Astrocyte (in vitro differentiated cells and primary cell): Measurements from ENCODE around the gene FBXL13. TPM values are rescaled to one million over a fixed set of nuclear protein-coding genes. Genes with fewer than 3 reads are reported as not detected.
"Not testable (repeated sequence)": the region's sequence is repeated elsewhere in the genome, so short reads cannot be mapped to it uniquely, and the experiment has no call there.

Source experiments
- DNase-seq: peaks from one replicate; pipeline ENCODE4 v3.0.0-alpha.2; 2010; ENCODE audit warnings: low read depth
- FAIRE-seq: peaks from 2 replicates; lab custom pipeline; 2011; peaks lifted over from hg19 to GRCh38; lab: Jason Lieb, UNC
- H2AFZ ChIP-seq: 2 replicates; pipeline ENCODE4 v1.6.0; 2012; ENCODE audit warnings: low read depth, low read length, inconsistent platforms
- H3K27ac ChIP-seq: 2 replicates; pipeline ENCODE4 v1.5.1; 2011; ENCODE audit warnings: low read depth, low read length, inconsistent platforms
- H3K27me3 ChIP-seq: 2 replicates; pipeline ENCODE4 v1.6.0; 2011; ENCODE audit warnings: low read length, inconsistent platforms; ENCODE audit not compliant: insufficient read depth
- H3K36me3 ChIP-seq: 2 replicates; pipeline ENCODE4 v1.5.1; 2011; ENCODE audit warnings: low read length, inconsistent platforms; ENCODE audit not compliant: insufficient read depth
- H3K4me1 ChIP-seq: 2 replicates; pipeline ENCODE4 v1.5.1; 2011; ENCODE audit warnings: low read length, inconsistent platforms; ENCODE audit not compliant: insufficient read depth
- H3K4me2 ChIP-seq: 2 replicates; pipeline ENCODE4 v1.6.0; 2012; ENCODE audit warnings: low read length, inconsistent platforms
- H3K4me3 ChIP-seq: 2 replicates; pipeline ENCODE4 v1.5.1; 2011; ENCODE audit warnings: low read depth, mild to moderate bottlenecking, low read length, inconsistent platforms; ENCODE audit not compliant: insufficient read depth
- H3K79me2 ChIP-seq: 2 replicates; pipeline ENCODE4 v1.6.0; 2012; ENCODE audit warnings: mild to moderate bottlenecking, low read length, inconsistent platforms; ENCODE audit not compliant: insufficient read depth
- H3K9ac ChIP-seq: 2 replicates; pipeline ENCODE4 v1.6.0; 2012; ENCODE audit warnings: mild to moderate bottlenecking, low read length, inconsistent platforms
- H3K9me3 ChIP-seq: 2 replicates; pipeline ENCODE4 v1.5.1; 2012; ENCODE audit warnings: low read depth, mild to moderate bottlenecking, low read length, inconsistent platforms; ENCODE audit not compliant: insufficient read depth
- H4K20me1 ChIP-seq: 2 replicates; pipeline ENCODE4 v1.6.0; 2012; ENCODE audit warnings: low read length, inconsistent platforms; ENCODE audit not compliant: insufficient read depth
- H3K27ac Mint-ChIP-seq: one replicate; pipeline ENCODE4 v1.8.0; 2021; ENCODE audit warnings: mild to moderate bottlenecking, mixed read lengths; ENCODE audit not compliant: unreplicated experiment
- H3K27me3 Mint-ChIP-seq: one replicate; pipeline ENCODE4 v1.8.0; 2021; ENCODE audit warnings: low read depth, mixed read lengths; ENCODE audit not compliant: unreplicated experiment
- H3K36me3 Mint-ChIP-seq: one replicate; pipeline ENCODE4 v1.8.0; 2021; ENCODE audit warnings: low read depth, mixed read lengths; ENCODE audit not compliant: unreplicated experiment
- H3K4me1 Mint-ChIP-seq: one replicate; pipeline ENCODE4 v1.8.0; 2021; ENCODE audit warnings: low read depth, mixed read lengths; ENCODE audit not compliant: unreplicated experiment
- H3K4me3 Mint-ChIP-seq: one replicate; pipeline ENCODE4 v1.8.0; 2021; ENCODE audit warnings: mild to moderate bottlenecking, moderate library complexity, mixed read lengths; ENCODE audit not compliant: unreplicated experiment
- H3K9me3 Mint-ChIP-seq: one replicate; pipeline ENCODE4 v1.8.0; 2021; ENCODE audit warnings: mild to moderate bottlenecking, mixed read lengths; ENCODE audit not compliant: unreplicated experiment
- CTCF ChIP-seq: IDR thresholded peaks from 2 replicates; pipeline ENCODE4 v1.5.1; 2011; ENCODE audit warnings: low read depth, mild to moderate bottlenecking, inconsistent platforms, low read length, moderate library complexity; ENCODE audit not compliant: insufficient read depth
- EZH2 ChIP-seq: IDR thresholded peaks from 2 replicates; pipeline ENCODE4 v1.6.1; 2012; ENCODE audit warnings: mild to moderate bottlenecking, low read length, inconsistent platforms; ENCODE audit not compliant: insufficient read depth
- total RNA-seq: library from RNA; stranded (reverse); gene quantifications from 2 replicates; pipeline ENCODE4 v1.2.1, GENCODE V29; 2021

FBXL13 gene
- total RNA-seq, 1 donor from 2014 or later, result 1.2 TPM

DNA sequence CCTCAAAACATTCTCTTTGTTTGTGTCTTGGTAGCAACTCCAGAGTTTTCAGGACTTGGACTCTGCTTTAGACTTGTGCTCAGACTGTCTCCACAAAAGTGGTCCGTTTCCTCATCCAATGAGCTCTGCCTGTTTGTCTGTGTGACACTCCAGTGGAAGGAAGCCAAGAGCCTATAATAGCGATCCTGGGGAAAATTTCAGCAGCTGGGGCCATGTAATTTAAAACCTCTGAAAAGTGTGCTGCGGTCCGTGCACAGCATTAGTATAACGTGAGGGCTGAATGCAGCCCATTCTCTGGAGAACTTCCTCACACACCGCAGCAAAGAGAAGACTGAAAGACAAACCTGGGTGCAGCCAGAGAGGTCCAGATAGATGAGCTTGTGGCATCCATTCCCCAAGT lies 161.9 kb downstream of the FBXL13 start, which contains the start of gene LRRC17:
LRRC17 (plus strand) TSS at position 259 of the 400 bp plus-strand sequence. CDS start 20,914 bp downstream, outside the sequence.
- Histone ChIP-seq H3K79me2 (peaks cover 47% of the 10 kb centered on the region), H3K27me3 (no peaks in the 10 kb centered on the region), H2AFZ (no peak within 1 kb of the TSS), H3K9ac (peak within 1 kb of the TSS; percentile 93), H3K27ac (peak within 1 kb of the TSS; percentile 87), H3K9me3 (no peaks in the 10 kb centered on the region), H3K36me3 (no peaks in the 10 kb centered on the region), H3K4me3 (peak within 1 kb of the TSS; percentile 90), H3K4me2 (peak within 1 kb of the TSS; percentile 87), H4K20me1 (no peaks in the 10 kb centered on the region), H3K4me1 (peaks cover 28% of the 10 kb centered on the region)
- peaks cover 4% of the 10 kb centered on the region for H3K36me3 Mint-ChIP-seq
- peak; percentile 92 for DNase-seq
- peak within 1 kb of the TSS; percentile 78 for H3K27ac Mint-ChIP-seq
- no peak for FAIRE-seq
- no peaks in the 10 kb centered on the region for H3K9me3 Mint-ChIP-seq
- peaks cover 20% of the 10 kb centered on the region for H3K4me1 Mint-ChIP-seq
- H3K27me3 Mint-ChIP-seq, result no peaks in the 10 kb centered on the region
- TF ChIP-seq CTCF (no peak), EZH2 (no peak)
- H3K4me3 Mint-ChIP-seq, result peak within 1 kb of the TSS; percentile 87

DNA sequence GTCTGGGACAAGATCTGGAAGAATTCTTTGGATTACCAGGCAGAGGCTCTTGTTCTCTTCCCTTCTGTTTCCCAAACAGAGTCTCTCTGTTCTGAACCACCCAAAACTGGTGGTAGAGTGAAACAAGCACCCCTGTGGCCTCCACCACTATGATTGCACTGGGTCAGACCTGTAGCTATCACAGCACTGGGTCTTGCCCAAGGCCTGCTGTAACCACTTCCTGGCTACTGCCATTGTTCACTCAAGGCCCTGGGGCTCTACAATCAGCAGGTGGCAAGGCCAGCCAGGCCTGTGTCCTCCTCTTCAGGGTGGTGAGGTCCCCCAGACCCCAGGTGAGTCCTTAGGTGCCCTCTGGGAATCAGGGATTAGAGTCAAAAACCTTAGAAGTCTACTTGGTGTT lies 165.9 kb downstream of the FBXL13 start:
- Histone ChIP-seq H3K4me3 (no peak overlapping the region), H3K4me2 (no peak overlapping the region), H3K9ac (no peak overlapping the region), H4K20me1 (no peaks in the 10 kb centered on the region), H3K79me2 (peaks cover 8% of the 10 kb centered on the region), H3K36me3 (no peaks in the 10 kb centered on the region), H3K9me3 (no peaks in the 10 kb centered on the region), H2AFZ (no peak overlapping the region), H3K27ac (no peak overlapping the region), H3K27me3 (no peaks in the 10 kb centered on the region), H3K4me1 (no peaks in the 10 kb centered on the region)
- H3K4me1 Mint-ChIP-seq, result peaks cover 6% of the 10 kb centered on the region
- no peaks in the 10 kb centered on the region for H3K27me3 Mint-ChIP-seq
- FAIRE-seq (no peak), DNase-seq (no peak)
- H3K27ac Mint-ChIP-seq, result no peak overlapping the region
- no peak overlapping the region for H3K4me3 Mint-ChIP-seq
- peaks cover 5% of the 10 kb centered on the region for H3K9me3 Mint-ChIP-seq
- H3K36me3 Mint-ChIP-seq, result peaks cover 4% of the 10 kb centered on the region
- TF ChIP-seq EZH2 (no peak), CTCF (no peak)

- not testable (repeated sequence) for H3K36me3 Mint-ChIP-seq, H3K4me1 ChIP-seq, H3K9ac ChIP-seq, H3K27me3 ChIP-seq, H3K27me3 Mint-ChIP-seq, H4K20me1 ChIP-seq, H3K79me2 ChIP-seq, DNase-seq, H3K27ac ChIP-seq, FAIRE-seq, H3K4me2 ChIP-seq, H3K9me3 Mint-ChIP-seq, H3K36me3 ChIP-seq, H3K4me3 Mint-ChIP-seq, H3K4me1 Mint-ChIP-seq, H3K27ac Mint-ChIP-seq, H2AFZ ChIP-seq, H3K9me3 ChIP-seq, H3K4me3 ChIP-seq
Observed at GRCh38 chr7:102903576-102903975, 171.0 kb downstream of the FBXL13 start.

DNA sequence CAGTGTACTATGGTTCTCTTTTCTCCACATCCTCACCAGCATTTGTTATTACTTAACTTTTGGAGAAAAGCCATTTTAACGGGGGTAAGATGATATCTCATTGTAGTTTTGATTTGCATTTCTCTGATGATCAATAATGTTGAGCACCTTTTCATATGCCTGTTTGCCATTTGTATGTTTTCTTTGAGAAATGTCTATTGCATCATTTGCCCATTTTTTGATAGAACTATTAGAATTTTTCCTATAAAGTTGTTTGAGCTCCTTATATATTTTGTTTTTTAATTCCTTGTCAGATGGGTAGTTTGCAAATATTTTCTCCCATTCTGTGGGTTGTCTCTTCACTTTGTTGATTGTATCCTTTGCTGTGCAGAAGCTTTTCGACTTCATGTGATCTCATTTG lies 172.5 kb downstream of the FBXL13 start:
- H3K4me3 ChIP-seq, H3K36me3 ChIP-seq, H3K4me3 Mint-ChIP-seq, H3K9me3 ChIP-seq, H3K27me3 ChIP-seq, H3K4me2 ChIP-seq, H3K79me2 ChIP-seq, H3K27ac ChIP-seq, H3K9me3 Mint-ChIP-seq, DNase-seq, H3K27me3 Mint-ChIP-seq, H3K9ac ChIP-seq, H3K36me3 Mint-ChIP-seq, H3K27ac Mint-ChIP-seq, H2AFZ ChIP-seq, H4K20me1 ChIP-seq, FAIRE-seq, H3K4me1 ChIP-seq, H3K4me1 Mint-ChIP-seq: not testable (repeated sequence)
